PC-3 (cell line): ENCODE results near the gene FBXO4.

Source experiments
- CTCF ChIP-seq: fragments of 300-600 bp; sonication (generic); conservative IDR thresholded peaks from 2 replicates; pipeline ENCODE4 v1.5.1; 2017; ENCODE audit warnings: antibody characterized with exemption, low read depth, mild to moderate bottlenecking, low read length
- EZH2phosphoT487 ChIP-seq: fragments of 300-600 bp; sonication (generic); IDR thresholded peaks from 2 replicates; pipeline ENCODE4 v1.6.1; 2018; ENCODE audit warnings: mild to moderate bottlenecking, antibody characterized with exemption, low read length, borderline replicate concordance

DNA sequence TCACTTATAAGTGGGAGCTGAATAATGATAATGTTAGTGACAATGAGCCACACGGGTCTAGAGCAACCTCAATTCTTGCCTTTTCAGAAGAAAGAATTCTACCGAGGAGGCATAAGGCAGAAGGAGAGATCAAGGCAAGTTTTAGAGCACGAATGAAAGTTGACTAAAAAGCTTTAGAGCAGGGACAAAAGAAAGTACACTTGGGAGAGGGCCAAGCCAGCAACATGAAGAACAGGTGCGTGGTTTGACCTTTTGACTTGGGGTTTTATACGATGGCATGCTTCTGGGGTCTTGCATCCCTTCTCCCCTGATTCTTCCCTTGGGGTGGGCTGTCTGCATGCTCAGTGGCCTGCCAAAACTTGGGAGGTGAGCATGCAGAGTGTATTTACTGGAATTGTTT is 42.3 kb upstream of the FBXO4 start:
- no peak for TF ChIP-seq EZH2phosphoT487
- no peak for TF ChIP-seq CTCF
